ENCODE measurements around the gene TSKU.

TSKU gene

DNA sequence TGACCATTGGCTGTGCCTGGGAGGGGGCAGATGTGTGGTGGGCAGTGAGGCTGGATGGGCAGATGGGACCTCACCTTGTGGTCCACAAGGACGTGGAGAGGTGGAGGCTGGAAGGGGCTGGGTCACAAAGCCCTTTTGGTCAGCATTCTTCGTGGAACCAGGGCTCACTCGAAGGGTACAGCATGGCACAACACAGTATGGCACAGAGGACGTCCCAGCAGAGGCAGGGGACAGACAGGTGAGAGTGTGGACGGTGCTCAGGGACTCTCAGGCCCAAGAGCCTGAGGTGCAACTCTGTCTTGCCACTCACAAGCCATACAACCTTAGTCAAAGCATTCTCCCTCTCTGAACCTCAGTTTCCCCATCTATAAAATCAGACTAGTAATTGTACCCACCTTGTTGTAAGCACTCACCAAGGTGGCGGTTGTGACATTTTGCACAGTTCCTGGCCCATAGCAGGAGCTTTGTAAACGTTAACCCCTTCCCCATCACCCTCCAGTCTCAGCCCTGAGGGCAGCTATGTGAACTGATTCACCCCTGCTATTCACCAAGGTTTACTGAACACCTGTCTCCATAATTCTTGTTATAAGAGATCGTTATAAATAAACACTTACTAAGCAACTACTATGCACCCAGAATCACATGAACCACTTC lies 11.6 kb upstream of the TSKU start:
- no peak for DNase-seq

DNA sequence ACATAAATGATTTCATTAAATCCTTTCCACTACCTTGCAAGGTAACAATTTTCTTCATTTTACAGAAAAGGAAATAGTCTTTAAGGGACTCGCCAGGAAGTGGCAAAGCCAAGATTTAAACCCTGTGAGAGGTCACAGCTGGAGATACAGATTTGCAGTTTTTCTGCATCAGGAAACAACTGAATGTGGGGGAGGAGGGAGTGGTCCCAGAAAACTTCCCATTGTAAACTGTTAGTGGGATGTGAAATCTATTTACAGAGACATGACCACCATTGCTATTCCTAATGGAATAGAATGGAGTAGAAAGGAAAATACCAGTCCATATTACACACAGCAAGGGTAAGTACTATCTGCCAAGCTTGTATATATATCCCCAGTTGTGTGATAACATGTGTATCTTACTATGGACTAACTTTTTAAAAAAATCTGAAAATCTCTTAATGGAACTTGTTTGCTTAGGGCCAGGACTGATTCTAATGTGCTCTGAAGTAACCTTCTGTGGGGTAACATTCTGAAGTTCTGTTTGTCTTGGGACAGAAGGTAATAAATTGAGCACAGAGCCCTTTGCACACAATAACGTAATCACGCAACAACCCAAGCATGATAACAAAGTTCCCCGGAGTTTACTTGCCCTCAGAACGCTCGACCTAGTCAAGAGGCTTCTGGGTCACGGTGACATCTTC lies 10.9 kb upstream of the TSKU start:
- no peak for DNase-seq

DNA sequence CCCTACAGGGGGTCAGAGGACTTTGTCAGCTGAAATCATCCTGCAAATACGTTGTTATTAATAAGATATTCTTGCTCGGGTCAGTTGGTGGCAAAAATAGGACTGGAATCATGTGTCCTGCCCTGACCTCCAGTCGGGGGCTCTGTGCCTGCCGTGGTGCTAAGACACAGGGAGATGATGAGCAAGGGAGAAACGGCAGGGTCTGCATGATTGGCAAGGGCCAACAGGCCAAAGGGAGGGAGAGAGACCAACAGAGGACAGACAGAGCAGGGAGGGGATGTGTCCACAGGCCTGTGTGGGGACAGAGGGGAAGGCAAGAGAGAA lies 10.4 kb upstream of the TSKU start:
- no peak for DNase-seq

DNA sequence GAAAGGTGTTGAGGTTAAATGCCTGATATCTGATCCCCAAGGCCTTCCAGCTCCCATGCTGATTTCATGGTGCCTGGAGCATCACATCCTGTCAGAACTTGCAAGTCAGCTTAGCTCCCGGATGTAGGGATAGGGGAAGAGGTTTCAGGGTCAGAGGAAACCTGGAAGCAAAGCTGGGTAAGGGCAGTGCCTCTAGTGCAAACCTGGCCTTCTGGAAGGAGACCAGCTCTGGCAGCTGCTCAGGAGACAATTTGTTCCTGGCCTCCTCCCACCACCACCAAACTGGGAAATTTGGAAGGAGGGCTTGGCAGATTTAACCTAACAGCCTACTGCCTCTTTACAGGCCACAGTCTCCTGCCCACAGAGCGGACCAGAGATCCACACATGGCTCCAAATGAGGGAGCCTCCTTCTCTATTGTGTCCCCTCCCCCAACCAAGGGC lies 9.2 kb upstream of the TSKU start:
- DNase-seq: no peak

DNA sequence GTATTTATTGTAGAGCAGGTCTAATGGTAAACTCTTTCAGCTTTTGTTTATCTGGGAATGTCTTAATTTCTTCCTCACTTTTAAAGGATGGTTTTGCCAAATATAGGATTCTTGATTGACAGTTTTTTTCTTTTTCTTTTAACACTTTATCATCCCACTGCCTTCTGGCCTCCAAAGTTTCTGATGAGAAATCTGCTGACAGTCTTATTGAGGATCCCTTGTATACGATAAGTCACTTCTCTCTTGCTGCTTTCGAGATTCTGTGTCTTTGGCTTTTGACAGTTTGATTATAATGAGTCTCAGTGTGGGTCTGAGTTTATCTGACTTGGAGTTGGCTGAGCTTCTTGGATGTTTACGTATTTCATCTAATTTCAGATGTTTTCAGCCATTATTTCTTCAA lies 6.7 kb upstream of the TSKU start:
- DNase-seq: no peak

DNA sequence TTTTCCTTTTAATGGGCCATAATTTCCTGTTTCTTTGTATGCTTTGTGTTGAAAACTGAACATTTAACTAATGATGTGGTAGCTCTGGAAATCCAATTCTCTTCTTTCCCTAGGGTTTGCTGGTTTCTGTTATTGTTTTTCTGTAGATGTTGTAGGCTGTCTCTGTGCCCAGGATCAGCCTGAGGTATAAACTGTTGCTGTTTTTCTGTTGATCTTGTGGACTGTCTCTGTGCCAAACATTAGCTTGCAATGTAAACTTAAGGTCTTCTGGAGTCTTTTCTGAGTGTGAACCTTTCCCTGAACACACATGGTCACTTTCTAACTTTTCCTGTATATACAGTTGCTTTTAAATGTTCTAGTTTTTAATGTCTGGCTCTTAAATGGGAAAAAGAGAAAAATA lies 5.9 kb upstream of the TSKU start:
- DNase-seq: no peak

DNA sequence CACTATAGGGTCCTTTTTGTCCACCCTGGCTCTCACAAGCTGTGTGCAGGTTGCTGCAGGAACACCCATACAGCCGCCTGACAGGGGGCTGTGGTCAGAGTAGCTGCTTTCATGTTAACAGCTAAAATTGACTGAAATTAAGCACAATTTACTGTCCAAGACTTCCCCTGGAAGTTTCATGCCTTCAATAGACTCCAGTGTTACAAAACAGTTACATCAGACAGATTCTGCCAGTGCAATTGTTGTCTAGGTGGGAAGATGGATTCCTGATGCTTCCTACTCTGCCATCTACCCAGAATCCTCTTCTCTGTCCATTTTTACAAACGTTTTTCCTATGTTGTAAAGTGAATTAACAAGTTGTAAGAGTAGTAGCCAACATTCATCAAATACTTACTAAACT lies 5.3 kb upstream of the TSKU start:
- DNase-seq: no peak

DNA sequence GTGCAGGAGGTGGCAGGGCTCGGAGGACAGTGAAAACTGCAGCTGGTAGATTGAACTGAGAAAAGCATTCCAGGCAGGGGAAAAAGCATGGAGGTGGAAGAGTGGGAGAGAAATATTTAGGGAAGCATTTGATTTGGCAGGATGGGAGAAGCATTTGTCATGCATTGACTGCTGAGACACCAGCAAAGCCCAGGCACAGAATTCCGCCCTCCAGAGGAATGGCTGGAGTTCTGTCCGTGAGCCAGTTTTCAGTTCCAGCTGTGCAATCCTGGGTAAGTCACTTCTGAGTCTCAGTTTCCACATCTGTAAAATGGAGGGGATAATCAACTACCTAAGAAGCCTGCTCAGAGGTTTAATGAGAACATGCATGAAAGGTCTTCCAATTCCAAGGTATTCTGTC lies 4.3 kb upstream of the TSKU start:
- DNase-seq: no peak

DNA sequence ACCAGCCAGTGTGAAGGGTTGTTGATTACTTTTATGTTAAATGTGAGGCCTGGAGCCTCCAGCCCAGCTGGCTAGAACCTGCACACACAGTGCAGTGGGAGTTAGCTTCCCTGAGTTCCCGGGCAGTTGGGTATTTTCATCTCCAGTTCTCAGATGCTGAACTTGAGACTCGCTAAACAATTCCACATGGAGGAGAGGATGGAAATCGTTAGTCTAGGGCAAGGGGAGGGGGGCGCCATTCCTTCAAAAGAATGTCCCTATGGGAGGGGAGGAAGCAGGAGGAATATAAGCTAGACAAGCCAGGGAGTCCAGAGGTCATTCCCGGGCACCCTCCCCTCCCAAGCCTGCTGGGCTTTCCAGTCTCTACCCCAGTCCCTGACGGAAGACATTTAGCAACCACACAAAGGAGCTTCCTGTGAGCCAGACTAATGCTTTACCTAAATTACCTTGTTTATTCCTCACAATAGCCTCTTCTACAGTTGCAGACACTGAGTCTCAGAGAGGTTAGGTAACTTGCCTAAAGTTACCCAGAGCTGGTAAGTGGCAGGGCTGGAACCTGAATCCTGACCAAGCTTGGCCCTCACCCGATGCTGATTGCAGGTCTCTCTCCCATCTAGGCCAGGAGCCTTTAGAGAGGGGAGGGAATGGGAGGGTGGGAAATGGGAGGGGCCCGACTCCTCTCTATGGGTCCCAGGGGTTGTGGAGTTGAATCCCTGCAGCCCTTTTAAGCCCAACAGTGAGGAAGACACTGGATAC lies 1.9 kb upstream of the TSKU start:
- DNase-seq: no peak

DNA sequence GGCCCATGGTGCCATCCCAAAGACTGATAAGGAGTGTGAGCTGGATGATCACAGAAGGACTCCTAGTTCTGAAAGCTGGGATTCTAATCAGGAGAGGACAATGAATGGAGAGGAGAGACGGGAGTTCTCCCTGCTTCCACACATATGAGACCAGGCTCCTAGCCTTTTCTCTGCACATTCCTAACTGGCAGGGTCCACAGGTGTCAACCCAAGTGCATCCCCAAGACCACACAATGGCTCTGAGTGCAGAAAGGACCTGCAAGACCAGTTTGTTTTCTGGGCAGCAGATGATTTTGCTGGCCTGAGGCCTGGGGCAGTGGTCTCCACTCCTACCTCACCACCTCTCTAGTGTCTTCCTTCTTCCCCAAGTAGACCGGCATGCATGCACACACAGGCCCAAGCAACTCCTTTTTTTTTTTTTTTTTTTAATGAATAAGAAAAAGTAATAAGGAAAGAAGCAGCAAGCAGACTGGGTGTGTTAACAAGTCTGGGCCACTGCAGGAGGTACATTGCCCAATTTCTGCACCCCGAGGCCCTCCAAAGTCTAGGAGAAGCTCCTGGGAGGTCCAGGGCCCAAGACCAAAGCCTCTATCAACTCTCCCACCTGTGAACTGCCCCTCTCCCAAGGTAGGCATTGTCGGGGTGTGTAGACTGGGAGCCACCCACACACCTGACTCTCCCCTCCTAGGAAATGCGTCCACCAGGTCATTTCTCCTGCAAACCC lies 1.2 kb upstream of the TSKU start:
- no peak for DNase-seq

DNA sequence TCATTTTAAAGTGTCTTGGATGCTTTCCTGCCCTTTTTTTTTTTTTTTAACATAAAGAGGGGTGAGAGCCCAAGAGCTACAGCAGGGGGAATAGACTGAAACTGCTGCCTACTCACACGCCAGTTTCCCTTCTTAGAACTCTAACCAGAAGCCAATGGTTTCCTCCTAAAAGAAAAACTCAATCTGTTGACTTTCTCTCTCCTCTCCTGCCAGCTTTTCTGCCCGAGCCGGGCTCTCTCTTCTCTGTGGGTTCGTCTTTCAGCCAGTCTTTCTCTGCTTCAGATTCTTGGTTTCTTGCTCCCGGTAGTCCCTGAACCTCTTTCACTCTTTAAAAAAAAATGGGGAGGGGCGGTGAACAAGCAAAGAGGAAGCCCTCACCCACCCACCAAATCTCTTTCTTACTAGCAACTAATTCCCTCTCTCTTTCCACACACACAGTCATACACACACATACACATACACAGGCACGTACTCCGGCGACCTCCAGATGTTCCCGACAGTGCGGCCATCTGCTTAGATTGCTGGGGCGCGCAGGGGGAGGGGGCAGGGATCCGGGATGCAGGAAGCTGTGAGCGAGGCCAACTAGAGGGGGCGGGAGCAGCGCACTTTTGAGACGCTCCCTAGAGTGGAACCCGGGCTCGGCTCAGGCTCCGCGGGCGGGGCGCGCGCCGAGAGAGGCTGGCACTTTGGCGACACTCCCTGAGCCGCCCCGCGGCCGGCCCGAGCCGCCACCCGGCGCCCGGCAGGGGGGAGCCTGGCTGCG lies 444 bp upstream of the TSKU start:
- DNase-seq: peak in 1 of 2 donors; percentile 15

DNA sequence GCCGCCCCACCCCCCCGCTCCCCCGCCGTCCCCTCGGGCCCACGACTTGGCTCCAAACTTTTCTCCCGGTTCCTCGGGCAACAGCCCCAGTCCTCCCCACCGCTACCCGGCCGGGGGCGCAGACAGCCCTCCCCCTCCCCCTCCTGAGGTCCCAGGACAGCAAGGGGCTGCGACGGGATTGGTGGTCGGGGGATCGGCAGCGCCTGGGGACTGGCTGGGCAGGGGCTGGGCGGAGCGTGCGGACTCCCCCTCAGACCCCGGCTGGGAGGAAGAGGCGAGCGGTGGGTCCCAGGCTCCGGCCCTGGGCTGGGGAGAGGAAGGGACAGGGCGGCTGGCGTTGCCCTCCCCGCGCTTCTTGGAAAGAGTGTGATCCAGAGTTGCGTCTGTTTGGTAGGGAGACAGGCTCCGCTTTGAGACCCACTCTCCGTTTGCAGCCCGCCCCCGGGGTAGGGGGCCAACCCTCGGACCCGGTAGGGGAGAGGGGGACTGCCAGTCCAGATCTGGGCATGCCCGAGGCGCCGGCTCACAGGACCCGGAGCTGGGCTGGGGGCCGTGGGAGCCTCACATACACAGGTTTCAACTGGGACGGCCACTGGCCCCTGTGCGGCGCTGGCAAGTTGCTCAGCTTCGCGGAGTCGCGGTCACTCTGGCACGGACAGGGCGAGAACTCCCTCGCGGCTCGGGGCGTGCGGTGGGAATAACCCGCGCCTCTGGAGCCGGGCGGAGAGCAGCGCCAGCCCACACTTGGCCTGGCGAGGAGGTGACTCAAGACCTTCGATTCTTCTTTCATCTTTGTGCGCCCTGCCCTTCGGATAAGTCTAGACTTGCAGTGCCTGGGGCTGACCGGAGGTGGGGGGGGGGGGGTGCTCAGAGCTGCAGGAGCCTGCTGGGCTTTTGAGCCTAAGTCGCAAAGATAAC lies 999 bp downstream of the TSKU start:
- no peak for DNase-seq

DNA sequence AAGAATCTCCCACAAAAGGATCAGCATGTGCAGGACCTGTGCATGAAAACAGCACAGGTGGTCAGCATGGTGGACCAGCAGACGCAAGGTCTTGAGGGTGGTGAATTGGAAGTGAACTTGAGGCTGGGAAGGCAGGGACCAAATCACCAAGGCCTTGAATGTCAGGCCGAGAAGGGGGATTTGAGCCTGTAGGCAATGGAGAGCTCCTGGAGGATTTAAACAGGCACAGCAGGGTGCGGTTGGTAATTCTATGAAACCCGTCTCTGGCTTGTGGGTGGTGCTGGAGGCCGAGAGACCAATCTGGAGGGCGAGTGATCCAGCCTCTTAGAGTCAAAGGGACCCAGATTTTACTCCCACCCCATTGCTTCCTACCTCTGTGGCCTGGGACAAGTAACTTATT lies 2.4 kb downstream of the TSKU start:
- DNase-seq: no peak

DNA sequence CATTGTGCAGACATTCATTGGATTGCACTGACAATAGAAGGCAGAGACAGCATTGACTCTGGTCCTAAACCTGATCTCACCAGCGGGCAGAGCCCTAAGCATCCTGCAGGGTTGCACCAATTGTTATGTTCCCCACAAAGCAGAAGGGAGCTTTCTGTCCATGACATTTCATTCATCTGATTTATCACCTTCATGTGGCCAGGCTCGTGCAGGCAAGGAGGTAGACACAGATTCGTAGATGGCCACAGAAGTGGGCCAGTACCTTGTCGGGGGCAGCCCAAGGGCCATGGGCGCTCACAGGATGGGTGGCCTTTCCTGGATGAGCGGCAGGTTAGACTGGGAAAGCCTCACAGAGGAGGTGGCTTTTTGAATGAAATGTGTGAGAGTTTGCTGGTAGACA lies 2.9 kb downstream of the TSKU start:
- no peak for DNase-seq

DNA sequence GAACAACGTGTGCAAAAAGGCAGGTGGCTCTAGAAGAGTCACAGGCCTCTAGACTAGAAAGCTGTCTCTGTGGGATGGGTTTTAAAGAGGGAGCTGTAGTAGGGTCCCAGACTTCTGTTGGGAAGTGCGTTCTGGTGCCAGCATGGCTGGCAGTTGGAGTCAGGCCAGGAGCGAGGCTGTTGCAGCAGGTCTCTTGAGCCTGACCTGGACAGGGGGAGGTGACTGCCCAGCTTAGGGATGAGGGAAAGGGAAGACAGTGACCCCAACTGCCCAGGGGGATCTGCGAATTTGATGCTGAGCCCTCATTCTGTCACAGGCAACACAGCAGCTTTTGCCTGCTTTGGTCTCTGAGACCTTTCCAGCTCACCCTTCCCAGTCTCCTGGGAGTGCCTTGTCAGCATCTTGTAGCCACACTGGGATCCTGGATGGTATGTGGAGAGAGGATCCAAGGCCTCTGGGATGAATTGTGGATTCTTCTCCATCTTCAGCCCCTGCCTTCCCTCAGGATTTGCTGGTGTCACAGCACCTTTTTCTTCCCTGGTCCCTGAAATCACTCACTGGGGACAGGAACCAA lies 3.4 kb downstream of the TSKU start:
- DNase-seq: no peak

DNA sequence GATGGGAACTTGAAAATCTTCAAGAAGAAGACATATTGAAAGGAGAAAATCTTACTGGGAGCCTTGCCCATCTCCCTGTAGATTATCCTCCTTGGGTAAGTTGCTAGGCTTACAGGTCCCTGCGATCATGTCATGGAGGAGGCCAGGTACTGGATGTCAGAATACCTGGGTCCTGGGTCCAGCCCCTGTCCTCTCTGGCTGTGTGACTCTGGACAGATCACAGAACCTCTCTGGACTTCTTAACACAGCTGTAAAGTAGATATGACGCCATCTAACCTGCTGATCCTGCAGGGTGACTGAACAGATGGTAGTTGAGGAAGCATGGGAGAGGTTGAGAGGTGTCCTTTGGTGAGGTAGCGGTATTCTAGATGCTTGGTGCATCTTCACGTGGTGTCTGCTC lies 4.1 kb downstream of the TSKU start:
- DNase-seq: no peak

DNA sequence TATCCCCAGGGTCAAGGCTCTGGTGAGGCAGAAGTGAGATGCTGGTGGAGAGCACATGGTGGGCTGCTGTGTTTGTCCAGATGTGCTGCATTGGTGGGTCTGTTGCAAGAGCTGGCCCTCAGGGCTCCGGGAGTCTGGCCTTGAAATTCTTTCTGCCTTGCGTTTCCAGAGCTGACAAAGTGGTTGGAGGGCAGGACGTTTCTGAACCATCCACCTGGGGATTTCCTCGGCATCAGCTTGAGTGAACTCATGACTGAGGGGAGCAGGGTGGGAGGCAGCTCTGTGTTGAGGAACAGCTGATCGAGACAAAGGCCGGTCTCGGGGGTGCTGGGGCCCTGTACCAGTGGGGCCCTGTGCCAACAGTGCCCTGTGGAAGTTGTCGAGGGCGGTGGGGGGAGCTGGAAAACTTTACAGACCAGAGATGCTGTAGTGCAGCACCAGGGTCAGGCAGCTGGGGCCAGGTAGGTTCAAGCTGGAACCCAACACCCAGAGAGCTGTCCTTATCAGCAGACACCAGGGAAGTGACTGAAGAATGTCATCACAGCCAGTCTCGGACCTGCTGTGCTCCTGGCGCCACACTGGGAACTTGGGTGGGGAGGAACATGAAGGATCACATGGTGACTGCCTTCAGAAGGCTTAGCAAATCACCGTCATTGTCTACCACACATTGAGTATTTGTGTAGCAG lies 4.9 kb downstream of the TSKU start:
- DNase-seq: no peak

DNA sequence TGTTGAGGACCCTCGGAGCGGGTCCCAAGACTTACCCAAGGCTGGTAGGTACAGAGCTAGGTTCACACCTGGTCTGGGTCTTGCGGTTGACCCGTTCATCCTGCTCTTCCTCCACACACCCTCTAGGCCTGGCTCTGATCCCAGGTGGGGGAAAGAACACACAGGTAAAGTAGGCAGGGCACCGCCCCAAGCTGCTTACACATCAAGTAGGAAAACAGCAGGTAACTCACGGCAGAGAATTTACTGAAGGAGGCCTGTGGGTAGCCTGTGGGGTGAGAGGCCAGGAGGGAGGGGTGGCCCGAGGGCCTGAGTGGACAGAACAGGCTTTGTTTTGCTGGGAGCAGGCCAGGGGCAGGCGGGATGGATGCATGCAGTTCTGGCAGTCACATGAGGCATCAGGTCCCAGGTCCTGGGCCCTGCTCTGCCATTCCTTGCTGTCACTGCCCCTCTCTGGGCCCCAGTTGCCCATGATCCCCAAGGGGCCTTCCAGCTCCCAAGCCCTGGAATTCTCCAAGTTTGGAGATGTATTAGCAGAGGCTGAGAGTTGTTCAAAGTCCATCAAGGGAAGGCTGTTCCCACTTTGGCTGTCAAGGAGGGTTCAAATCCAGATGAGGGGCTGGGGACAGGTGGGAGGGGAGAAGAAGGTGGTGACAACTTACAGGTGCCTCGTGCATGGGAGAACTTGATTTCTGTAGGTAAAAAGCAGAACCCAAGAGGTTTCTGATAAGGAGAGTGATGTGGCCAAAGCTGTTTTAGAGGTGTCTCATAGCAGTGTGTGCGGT lies 5.7 kb downstream of the TSKU start:
- DNase-seq: no peak

DNA sequence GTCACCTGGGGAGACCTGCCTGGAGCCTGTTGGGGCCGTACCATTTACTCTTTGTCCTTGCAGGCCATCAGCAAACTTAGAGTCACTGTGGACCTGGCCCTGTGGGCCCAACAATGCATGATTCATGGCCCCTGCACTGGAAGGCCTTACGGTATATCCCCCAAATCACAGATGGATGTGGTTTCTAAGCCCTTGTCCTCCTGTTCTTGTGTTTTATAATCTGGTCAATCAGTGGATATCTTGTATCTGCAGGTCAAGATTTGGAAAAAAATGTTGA lies 6.2 kb downstream of the TSKU start:
- DNase-seq: no peak

DNA sequence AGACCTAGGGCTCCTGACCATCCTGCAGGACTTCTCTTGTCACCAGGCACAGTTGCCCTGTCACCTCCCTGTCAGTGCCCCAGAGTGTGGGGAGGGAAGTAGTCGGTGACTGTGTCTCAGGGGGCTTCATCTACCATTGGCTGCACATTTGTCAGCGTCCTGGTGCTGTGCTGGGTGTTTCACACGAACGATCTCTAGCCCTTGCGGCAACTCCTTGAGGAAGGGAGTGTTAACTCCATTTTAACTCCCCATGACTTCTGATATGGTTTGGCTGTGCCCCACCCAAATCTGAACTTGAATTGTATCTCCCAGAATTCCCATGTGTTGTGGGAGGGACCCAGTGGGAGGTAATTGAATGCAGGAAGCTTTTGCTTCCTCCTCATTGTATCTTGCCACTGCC lies 7.1 kb downstream of the TSKU start:
- DNase-seq: no peak

Data from CD4-positive, alpha-beta T cell treated with Interferon alpha-2 for 1 hour (primary cell).